HEK293 (cell line): ENCODE results near the gene RTP1.

Source experiments
- BCL11B ChIP-seq: fragments of 450-650 bp; formaldehyde crosslinking; IDR thresholded peaks from 2 replicates; pipeline ENCODE4 v1.5.1; 2016; ENCODE audit warnings: low read depth, missing biosample characterization, missing genetic modification characterization
- KLF16 ChIP-seq: fragments of 450-650 bp; formaldehyde crosslinking; IDR thresholded peaks from 2 replicates; pipeline ENCODE4 v1.5.1; 2017; ENCODE audit warnings: missing biosample characterization, missing genetic modification characterization
- YY1 ChIP-seq: fragments of 450-650 bp; formaldehyde crosslinking; IDR thresholded peaks from 2 replicates; pipeline ENCODE4 v1.5.1; 2018; ENCODE audit warnings: missing biosample characterization, missing genetic modification characterization
- ZNF239 ChIP-seq: fragments of 450-650 bp; formaldehyde crosslinking; IDR thresholded peaks from 2 replicates; pipeline ENCODE4 v1.5.1; 2016; ENCODE audit warnings: missing biosample characterization, missing genetic modification characterization
- ZNF248 ChIP-seq: fragments of 450-650 bp; formaldehyde crosslinking; IDR thresholded peaks from 2 replicates; pipeline ENCODE4 v1.5.1; 2017; ENCODE audit warnings: missing biosample characterization, missing genetic modification characterization
- ZNF274 ChIP-seq, 2 experiments: fragments of 200-500 bp in 1 of 2; fragments of 450-650 bp in 1 of 2; sonication (Bioruptor generic) in 1 of 2; formaldehyde crosslinking in 1 of 2; IDR thresholded peaks; 2 replicates each; pipeline versions ENCODE4 v1.5.1 to v1.6.1; 2014 to 2016; ENCODE audit warnings: borderline replicate concordance in 1 of 2, inconsistent platforms in 1 of 2, low read length in 1 of 2, missing biosample characterization in 1 of 2, missing genetic modification characterization in 1 of 2
- ZNF350 ChIP-seq: fragments of 450-650 bp; formaldehyde crosslinking; IDR thresholded peaks from 2 replicates; pipeline ENCODE4 v1.5.0; 2017; ENCODE audit warnings: missing biosample characterization, mild to moderate bottlenecking, missing genetic modification characterization
- ZNF426 ChIP-seq: fragments of 450-650 bp; formaldehyde crosslinking; IDR thresholded peaks from 2 replicates; pipeline ENCODE4 v1.5.1; 2017; ENCODE audit warnings: missing biosample characterization, missing genetic modification characterization, mild to moderate bottlenecking, inconsistent platforms, moderate library complexity
- ZNF654 ChIP-seq: fragments of 450-650 bp; formaldehyde crosslinking; IDR thresholded peaks from 2 replicates; pipeline ENCODE4 v1.5.1; 2016; ENCODE audit warnings: low read depth, missing biosample characterization, missing genetic modification characterization
- ZNF660 ChIP-seq: fragments of 450-650 bp; IDR thresholded peaks from 2 replicates; pipeline ENCODE4 v1.5.1; 2018; ENCODE audit warnings: missing biosample characterization, mild to moderate bottlenecking, missing genetic modification characterization
- TF ChIP-seq, protein P1 (sequence below): fragments of 450-650 bp; formaldehyde crosslinking; IDR thresholded peaks from 2 replicates; pipeline ENCODE4 v1.5.1; 2016; ENCODE audit warnings: missing biosample characterization, missing genetic modification characterization
- TF ChIP-seq, protein P2 (sequence below): fragments of 450-650 bp; formaldehyde crosslinking; IDR thresholded peaks from 2 replicates; pipeline ENCODE4 v1.5.1; 2016; ENCODE audit warnings: missing biosample characterization, missing genetic modification characterization
- TF ChIP-seq, protein P3 (sequence below): fragments of 450-650 bp; formaldehyde crosslinking; IDR thresholded peaks from 2 replicates; pipeline ENCODE4 v1.5.1; 2017; ENCODE audit warnings: missing biosample characterization, missing genetic modification characterization

DNA sequence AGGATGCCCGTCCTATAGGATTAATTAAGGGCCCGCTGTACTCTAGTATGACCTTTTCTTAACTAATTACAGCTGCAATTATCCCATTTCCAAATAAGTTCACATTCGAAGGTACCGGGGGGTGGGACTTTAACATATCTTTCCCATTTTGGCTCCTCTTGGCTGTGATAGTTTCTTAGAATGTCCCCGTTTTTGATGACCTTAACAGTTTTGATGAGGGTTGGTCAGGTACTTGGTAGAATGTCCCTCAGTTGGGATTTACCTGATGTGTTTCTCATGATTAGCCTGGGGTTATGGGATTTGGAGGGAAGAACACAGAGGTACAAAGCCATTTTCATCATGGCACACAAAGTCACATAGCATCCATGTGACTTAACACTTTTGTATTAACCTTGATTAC, 18.2 kb downstream of the RTP1 start:
- TF ChIP-seq, protein P1, sequence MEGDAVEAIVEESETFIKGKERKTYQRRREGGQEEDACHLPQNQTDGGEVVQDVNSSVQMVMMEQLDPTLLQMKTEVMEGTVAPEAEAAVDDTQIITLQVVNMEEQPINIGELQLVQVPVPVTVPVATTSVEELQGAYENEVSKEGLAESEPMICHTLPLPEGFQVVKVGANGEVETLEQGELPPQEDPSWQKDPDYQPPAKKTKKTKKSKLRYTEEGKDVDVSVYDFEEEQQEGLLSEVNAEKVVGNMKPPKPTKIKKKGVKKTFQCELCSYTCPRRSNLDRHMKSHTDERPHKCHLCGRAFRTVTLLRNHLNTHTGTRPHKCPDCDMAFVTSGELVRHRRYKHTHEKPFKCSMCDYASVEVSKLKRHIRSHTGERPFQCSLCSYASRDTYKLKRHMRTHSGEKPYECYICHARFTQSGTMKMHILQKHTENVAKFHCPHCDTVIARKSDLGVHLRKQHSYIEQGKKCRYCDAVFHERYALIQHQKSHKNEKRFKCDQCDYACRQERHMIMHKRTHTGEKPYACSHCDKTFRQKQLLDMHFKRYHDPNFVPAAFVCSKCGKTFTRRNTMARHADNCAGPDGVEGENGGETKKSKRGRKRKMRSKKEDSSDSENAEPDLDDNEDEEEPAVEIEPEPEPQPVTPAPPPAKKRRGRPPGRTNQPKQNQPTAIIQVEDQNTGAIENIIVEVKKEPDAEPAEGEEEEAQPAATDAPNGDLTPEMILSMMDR (tag by site-specific recombination) = no peak
- TF ChIP-seq BCL11B (tag by site-specific recombination) (no peak), KLF16 (tag by site-specific recombination) (no peak), ZNF274 (IDR thresholded peaks at IDR 0.05; ENCODE audit: low read length) (no peak), ZNF274 (tag by site-specific recombination; IDR thresholded peaks at IDR 0.05; ENCODE audit: borderline replicate concordance) (no peak), ZNF239 (tag by site-specific recombination) (no peak), ZNF426 (tag by site-specific recombination) (no peak), ZNF350 (tag by site-specific recombination) (no peak), ZNF654 (no peak), ZNF660 (tag by site-specific recombination) (no peak), ZNF248 (tag by site-specific recombination) (no peak), YY1 (tag by site-specific recombination) (no peak)
- TF ChIP-seq, protein P2, sequence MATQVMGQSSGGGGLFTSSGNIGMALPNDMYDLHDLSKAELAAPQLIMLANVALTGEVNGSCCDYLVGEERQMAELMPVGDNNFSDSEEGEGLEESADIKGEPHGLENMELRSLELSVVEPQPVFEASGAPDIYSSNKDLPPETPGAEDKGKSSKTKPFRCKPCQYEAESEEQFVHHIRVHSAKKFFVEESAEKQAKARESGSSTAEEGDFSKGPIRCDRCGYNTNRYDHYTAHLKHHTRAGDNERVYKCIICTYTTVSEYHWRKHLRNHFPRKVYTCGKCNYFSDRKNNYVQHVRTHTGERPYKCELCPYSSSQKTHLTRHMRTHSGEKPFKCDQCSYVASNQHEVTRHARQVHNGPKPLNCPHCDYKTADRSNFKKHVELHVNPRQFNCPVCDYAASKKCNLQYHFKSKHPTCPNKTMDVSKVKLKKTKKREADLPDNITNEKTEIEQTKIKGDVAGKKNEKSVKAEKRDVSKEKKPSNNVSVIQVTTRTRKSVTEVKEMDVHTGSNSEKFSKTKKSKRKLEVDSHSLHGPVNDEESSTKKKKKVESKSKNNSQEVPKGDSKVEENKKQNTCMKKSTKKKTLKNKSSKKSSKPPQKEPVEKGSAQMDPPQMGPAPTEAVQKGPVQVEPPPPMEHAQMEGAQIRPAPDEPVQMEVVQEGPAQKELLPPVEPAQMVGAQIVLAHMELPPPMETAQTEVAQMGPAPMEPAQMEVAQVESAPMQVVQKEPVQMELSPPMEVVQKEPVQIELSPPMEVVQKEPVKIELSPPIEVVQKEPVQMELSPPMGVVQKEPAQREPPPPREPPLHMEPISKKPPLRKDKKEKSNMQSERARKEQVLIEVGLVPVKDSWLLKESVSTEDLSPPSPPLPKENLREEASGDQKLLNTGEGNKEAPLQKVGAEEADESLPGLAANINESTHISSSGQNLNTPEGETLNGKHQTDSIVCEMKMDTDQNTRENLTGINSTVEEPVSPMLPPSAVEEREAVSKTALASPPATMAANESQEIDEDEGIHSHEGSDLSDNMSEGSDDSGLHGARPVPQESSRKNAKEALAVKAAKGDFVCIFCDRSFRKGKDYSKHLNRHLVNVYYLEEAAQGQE (tag by site-specific recombination) = no peak
- TF ChIP-seq, protein P3, sequence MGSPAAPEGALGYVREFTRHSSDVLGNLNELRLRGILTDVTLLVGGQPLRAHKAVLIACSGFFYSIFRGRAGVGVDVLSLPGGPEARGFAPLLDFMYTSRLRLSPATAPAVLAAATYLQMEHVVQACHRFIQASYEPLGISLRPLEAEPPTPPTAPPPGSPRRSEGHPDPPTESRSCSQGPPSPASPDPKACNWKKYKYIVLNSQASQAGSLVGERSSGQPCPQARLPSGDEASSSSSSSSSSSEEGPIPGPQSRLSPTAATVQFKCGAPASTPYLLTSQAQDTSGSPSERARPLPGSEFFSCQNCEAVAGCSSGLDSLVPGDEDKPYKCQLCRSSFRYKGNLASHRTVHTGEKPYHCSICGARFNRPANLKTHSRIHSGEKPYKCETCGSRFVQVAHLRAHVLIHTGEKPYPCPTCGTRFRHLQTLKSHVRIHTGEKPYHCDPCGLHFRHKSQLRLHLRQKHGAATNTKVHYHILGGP (tag by site-specific recombination) = no peak
